H1 (cell line): Measurements from ENCODE around the gene SLC35E4. TPM values are rescaled to one million over a fixed set of nuclear protein-coding genes. Genes with fewer than 3 reads are reported as not detected.

ENCODE experiments used
- CTCF ChIA-PET: fragments of 300-600 bp; sonication (Branson Sonifier 250); formaldehyde crosslinking; loops from one replicate; lab custom pipeline; 2021; ENCODE audit not compliant: partially characterized antibody; lab: Charles Lee
- POLR2A ChIA-PET: fragments of 300-600 bp; sonication (Branson Sonifier 250); formaldehyde crosslinking; loops from one replicate; lab custom pipeline; 2021; ENCODE audit warnings: inconsistent platforms; ENCODE audit not compliant: partially characterized antibody; lab: Charles Lee
- DNase-seq, 2 experiments: peaks; one replicate each; pipeline versions ENCODE4 v3.0.0 to v3.0.0-alpha.2; 2010 to 2022; ENCODE audit warnings: low spot score in 2 of 2, low read depth in 1 of 2, mixed read lengths in 1 of 2
- FAIRE-seq: peaks from 2 replicates; lab custom pipeline; 2011; peaks lifted over from hg19 to GRCh38; lab: Jason Lieb, UNC
- H2AFZ ChIP-seq: 2 replicates; pipeline ENCODE4 v1.8.1; 2012; ENCODE audit warnings: low read length, inconsistent platforms
- H2AK5ac ChIP-seq: 2 replicates; pipeline ENCODE4 v1.6.1; 2013; ENCODE audit warnings: low read depth, low read length
- H2BK120ac ChIP-seq: replicated peaks from 2 replicates; pipeline ENCODE3; 2013; ENCODE audit warnings: low read depth, low read length, inconsistent platforms
- H2BK12ac ChIP-seq: 2 replicates; pipeline ENCODE4 v1.6.1; 2013; ENCODE audit warnings: low read depth, low read length
- H2BK15ac ChIP-seq: 2 replicates; pipeline ENCODE4 v1.6.1; 2013; ENCODE audit warnings: low read length
- H2BK20ac ChIP-seq: 2 replicates; pipeline ENCODE4 v1.6.1; 2013; ENCODE audit warnings: low read length
- H2BK5ac ChIP-seq: 2 replicates; pipeline ENCODE4 v1.6.1; 2013; ENCODE audit warnings: low read depth, low read length
- H3K14ac ChIP-seq: 2 replicates; pipeline ENCODE4 v1.6.1; 2013; ENCODE audit warnings: inconsistent platforms; ENCODE audit not compliant: insufficient read length
- H3K18ac ChIP-seq: 2 replicates; pipeline ENCODE4 v1.6.1; 2013; ENCODE audit warnings: low read length; ENCODE audit errors: extremely low read depth
- H3K23ac ChIP-seq: 2 replicates; pipeline ENCODE4 v1.6.1; 2013; ENCODE audit warnings: inconsistent platforms; ENCODE audit not compliant: insufficient read length
- H3K23me2 ChIP-seq: 2 replicates; pipeline ENCODE4 v1.6.1; 2013; ENCODE audit warnings: low read depth, low read length
- H3K27ac ChIP-seq: 2 replicates; pipeline ENCODE4 v1.6.1; 2011; ENCODE audit warnings: low read depth, low read length, inconsistent platforms
- H3K27me3 ChIP-seq, 4 experiments: replicated peaks in 1 of 4; 1 replicate in 1 of 4; 2 replicates in 3 of 4; pipeline versions ENCODE4 v1.6.1 to v1.8.1; 2011 to 2013; ENCODE audit warnings: low read length in 3 of 4, mild to moderate bottlenecking in 3 of 4, inconsistent platforms in 2 of 4, mixed read lengths in 2 of 4, moderate library complexity in 1 of 4; ENCODE audit not compliant: control insufficient read depth in 3 of 4, insufficient read depth in 3 of 4; ENCODE audit errors: extremely low read depth in 1 of 4
- H3K36me3 ChIP-seq, 4 experiments: 2 replicates each; pipeline versions ENCODE4 v1.6.1 to v1.8.1; 2011 to 2013; ENCODE audit warnings: mild to moderate bottlenecking in 4 of 4, low read length in 3 of 4, moderate library complexity in 2 of 4, control low read depth in 1 of 4, inconsistent platforms in 1 of 4; ENCODE audit not compliant: insufficient read depth in 4 of 4, control insufficient read depth in 2 of 4
- H3K4ac ChIP-seq: replicated peaks from 2 replicates; pipeline ENCODE3; 2013; ENCODE audit warnings: low read length, low read depth, mixed read lengths, inconsistent platforms; ENCODE audit not compliant: insufficient read length
- H3K4me1 ChIP-seq, 4 experiments: replicated peaks in 1 of 4; 1 replicate in 1 of 4; 2 replicates in 3 of 4; pipeline versions ENCODE4 v1.6.1 to v1.8.1; 2011 to 2013; ENCODE audit warnings: low read length in 3 of 4, inconsistent platforms in 2 of 4, mixed read lengths in 1 of 4; ENCODE audit not compliant: insufficient read depth in 4 of 4, control insufficient read depth in 3 of 4
- H3K4me2 ChIP-seq, 2 experiments: 2 replicates each; pipeline versions ENCODE4 v1.6.1 to v1.8.1; 2011 to 2013; ENCODE audit warnings: low read depth in 2 of 2, low read length in 2 of 2, control low read depth in 1 of 2, inconsistent platforms in 1 of 2, mild to moderate bottlenecking in 1 of 2; ENCODE audit not compliant: insufficient read depth in 1 of 2
- H3K4me3 ChIP-seq, 4 experiments: fragments of 200-600, 300-600 bp in 1 of 4; sonication (generic), shearing (Covaris generic), sonication (Bioruptor Twin) in 1 of 4; 2 replicates each; pipeline versions ENCODE4 v1.5.1 to v1.8.1; 2011 to 2016; ENCODE audit warnings: low read length in 4 of 4, low read depth in 3 of 4, control low read depth in 2 of 4, inconsistent platforms in 2 of 4, mild to moderate bottlenecking in 2 of 4, mixed read lengths in 1 of 4, moderate library complexity in 1 of 4; ENCODE audit not compliant: insufficient read depth in 2 of 4; ENCODE audit errors: extremely low read depth in 1 of 4
- H3K56ac ChIP-seq: replicated peaks from 2 replicates; pipeline ENCODE3; 2013; ENCODE audit warnings: low read depth, mild to moderate bottlenecking, mixed read lengths, low read length, inconsistent platforms; ENCODE audit not compliant: insufficient read length
- H3K79me1 ChIP-seq: 2 replicates; pipeline ENCODE4 v1.6.1; 2013; ENCODE audit warnings: low read depth, low read length, control low read depth
- H3K79me2 ChIP-seq, 2 experiments: 2 replicates each; pipeline versions ENCODE4 v1.6.1 to v1.8.1; 2012 to 2013; ENCODE audit warnings: low read length in 2 of 2, mild to moderate bottlenecking in 2 of 2, inconsistent platforms in 1 of 2; ENCODE audit not compliant: insufficient read depth in 2 of 2, control insufficient read depth in 1 of 2
- H3K9ac ChIP-seq, 4 experiments: replicated peaks in 1 of 4; 1 replicate in 1 of 4; 2 replicates in 3 of 4; pipeline versions ENCODE4 v1.6.1 to v1.8.1; 2011 to 2013; ENCODE audit warnings: low read depth in 3 of 4, low read length in 3 of 4, control low read depth in 2 of 4, mild to moderate bottlenecking in 2 of 4, moderate library complexity in 2 of 4, inconsistent platforms in 1 of 4; ENCODE audit errors: extremely low read depth in 1 of 4
- H3K9me3 ChIP-seq, 2 experiments: 2 replicates each; pipeline versions ENCODE4 v1.6.1 to v1.8.1; 2012 to 2013; ENCODE audit warnings: mild to moderate bottlenecking in 2 of 2, moderate library complexity in 2 of 2, control low read depth in 1 of 2, inconsistent platforms in 1 of 2, low read depth in 1 of 2, low read length in 1 of 2, mixed read lengths in 1 of 2; ENCODE audit not compliant: insufficient read depth in 2 of 2
- H4K20me1 ChIP-seq, 2 experiments: replicated peaks in 1 of 2; 2 replicates each; pipeline versions ENCODE3 to v1.8.1; 2011 to 2013; ENCODE audit warnings: inconsistent platforms in 2 of 2, low read length in 2 of 2, mild to moderate bottlenecking in 1 of 2; ENCODE audit not compliant: insufficient read depth in 2 of 2, control insufficient read depth in 1 of 2
- H4K5ac ChIP-seq: 2 replicates; pipeline ENCODE4 v1.6.1; 2013; ENCODE audit warnings: low read length, low read depth, mixed read lengths, inconsistent platforms; ENCODE audit not compliant: insufficient read length
- H4K8ac ChIP-seq: 2 replicates; pipeline ENCODE4 v1.8.0; 2013; ENCODE audit warnings: mild to moderate bottlenecking, moderate library complexity, low read length, inconsistent platforms; ENCODE audit not compliant: insufficient read depth; ENCODE audit errors: extremely low read depth
- H4K91ac ChIP-seq: replicated peaks from 2 replicates; pipeline ENCODE3; 2013; ENCODE audit warnings: low read length, mixed read lengths, inconsistent platforms; ENCODE audit not compliant: insufficient read length
- BCL11A ChIP-seq, 2 experiments: IDR thresholded peaks; one replicate each; pipeline ENCODE4 v1.6.1; 2011; ENCODE audit warnings: low read depth in 2 of 2, low read length in 2 of 2, mild to moderate bottlenecking in 2 of 2
- CBX5 ChIP-seq: fragments of 300-800, 300-1000 bp; sonication (generic); IDR thresholded peaks from 2 replicates; pipeline ENCODE4 v1.7.1; 2016; ENCODE audit warnings: antibody characterized with exemption, low read length, low read depth
- EP300 ChIP-seq, 2 experiments: IDR thresholded peaks; 1 replicate in 1 of 2; 2 replicates in 1 of 2; pipeline ENCODE4 v1.6.1; 2011 to 2012; ENCODE audit warnings: low read depth in 2 of 2, low read length in 2 of 2, mild to moderate bottlenecking in 2 of 2, borderline replicate concordance in 1 of 2, inconsistent platforms in 1 of 2, moderate library complexity in 1 of 2
- FOSL1 ChIP-seq: IDR thresholded peaks from 2 replicates; pipeline ENCODE4 v1.6.1; 2011; ENCODE audit warnings: mild to moderate bottlenecking, low read depth, low read length, moderate library complexity; ENCODE audit not compliant: insufficient read depth
- GABPA ChIP-seq: IDR thresholded peaks from 2 replicates; pipeline ENCODE4 v1.6.1; 2011; ENCODE audit warnings: mild to moderate bottlenecking, low read length, moderate library complexity, borderline replicate concordance; ENCODE audit not compliant: insufficient read depth
- GTF2F1 ChIP-seq: IDR thresholded peaks from 2 replicates; pipeline ENCODE4 v1.6.1; 2012; ENCODE audit warnings: low read depth, low read length, improper control_type of control experiment, borderline replicate concordance
- JUN ChIP-seq: IDR thresholded peaks from 2 replicates; pipeline ENCODE4 v1.6.1; 2011; ENCODE audit warnings: low read depth, mild to moderate bottlenecking, improper control_type of control experiment, low read length
- NRF1 ChIP-seq: IDR thresholded peaks from 2 replicates; pipeline ENCODE4 v1.6.1; 2011; ENCODE audit warnings: mild to moderate bottlenecking, low read depth, low read length, improper control_type of control experiment
- RXRA ChIP-seq: IDR thresholded peaks from 2 replicates; pipeline ENCODE4 v1.6.1; 2011; ENCODE audit warnings: low read depth, mild to moderate bottlenecking, low read length, moderate library complexity; ENCODE audit not compliant: insufficient read depth
- SAP30 ChIP-seq: fragments of 300-600 bp; sonication (generic); IDR thresholded peaks from 2 replicates; pipeline ENCODE4 v1.7.1; 2012; ENCODE audit warnings: low read length, moderate library complexity, mild to moderate bottlenecking, inconsistent platforms; ENCODE audit not compliant: insufficient read depth, insufficient replicate concordance
- SIX5 ChIP-seq: IDR thresholded peaks from 2 replicates; pipeline ENCODE4 v1.6.1; 2011; ENCODE audit warnings: mild to moderate bottlenecking, low read depth, low read length
- SP2 ChIP-seq: IDR thresholded peaks from 2 replicates; pipeline ENCODE4 v1.6.1; 2012; ENCODE audit warnings: mild to moderate bottlenecking, low read length, inconsistent platforms
- SP4 ChIP-seq: IDR thresholded peaks from 2 replicates; pipeline ENCODE4 v1.6.1; 2012; ENCODE audit warnings: low read length, inconsistent platforms
- SUZ12 ChIP-seq: fragments of 200-600 bp; sonication (generic); IDR thresholded peaks from 2 replicates; pipeline ENCODE4 v1.6.1; 2012; ENCODE audit warnings: mild to moderate bottlenecking, inconsistent platforms, low read length, moderate library complexity, mixed read lengths
- TBP ChIP-seq: IDR thresholded peaks from 2 replicates; pipeline ENCODE4 v1.6.1; 2011; ENCODE audit warnings: low read depth, low read length, improper control_type of control experiment
- WGBS, 2 experiments: shearing (Covaris generic) in 1 of 2; methylation state at CpG; one replicate each; pipeline versions ENCODE4 v1.1.6 to v1.1.7; 2013 to 2015; ENCODE audit warnings: low lambda C conversion rate in 2 of 2, mixed read lengths in 2 of 2, inconsistent platforms in 1 of 2, low coverage in 1 of 2, missing lambda C conversion rate in 1 of 2; ENCODE audit not compliant: insufficient replicate concordance in 2 of 2, insufficient coverage in 1 of 2, insufficient read length in 1 of 2; ENCODE audit errors: extremely low coverage in 1 of 2, missing lambda C conversion rate in 1 of 2; 5-methylcytosine and 5-hydroxymethylcytosine counted together
- polyA plus RNA-seq, 7 experiments: library from polyadenylated mRNA; depleted of rRNA in 3 of 7; stranded (reverse) in 5 of 7; unstranded in 2 of 7; fragments of >200 nt in 5 of 7; fragments of 200-250 nt in 2 of 7; gene quantifications; 1 replicate in 5 of 7; 2 replicates in 1 of 7; 4 replicates in 1 of 7; pipeline versions ENCODE4 v1.2.1 to v1.2.3, GENCODE V29; 2011 to 2013; ENCODE audit warnings: missing spikeins in 2 of 7, mixed read lengths in 2 of 7
- total RNA-seq: library from RNA; stranded (reverse); fragmentation: NEBNext Ultra II Directional; extraction: Animal tissue kit (Norgen Biotek cat#: 25700); gene quantifications from 2 replicates; pipeline ENCODE4 v1.2.1, GENCODE V29; 2021

The SLC35E4 gene
- total and polyA plus RNA-seq, 2 of the 8 experiments (the other 6 are each of a cell fraction or from before 2014, with no cell fraction given) = 5.1 to 5.6 TPM

DNA sequence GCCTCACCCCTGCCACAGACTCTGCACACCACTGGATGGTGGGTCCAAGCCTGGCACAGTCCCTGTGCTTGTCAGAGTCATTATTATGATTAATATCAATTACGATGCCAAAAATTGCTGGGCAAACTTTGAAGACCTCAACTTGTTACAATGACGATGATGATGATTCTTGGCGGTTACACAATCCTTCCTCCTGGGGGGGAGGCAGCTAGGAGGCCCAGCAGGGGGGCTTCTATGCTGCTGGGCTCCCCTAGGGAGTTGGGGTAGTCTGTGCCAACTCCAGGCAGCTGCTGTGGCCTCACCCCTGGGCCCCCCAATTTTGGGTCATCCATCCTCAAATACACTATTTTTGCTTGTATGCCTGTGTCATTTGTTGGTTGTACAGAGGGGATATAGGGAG, 12.0 kb downstream of the SLC35E4 start:
- Histone ChIP-seq H3K9ac (no peak overlapping the region), H3K14ac (no peak overlapping the region), H3K18ac (no peak overlapping the region), H4K20me1 (peaks cover 0 to 2% of the 10 kb centered on the region in 2 experiments), H2BK120ac (no peak overlapping the region), H3K4me3 (no peak overlapping the region), H3K36me3 (no peaks in the 10 kb centered on the region), H3K79me1 (no peaks in the 10 kb centered on the region), H3K9me3 (no peaks in the 10 kb centered on the region), H3K4ac (no peak overlapping the region), H2AK5ac (no peak overlapping the region), H3K4me1 (peaks cover 0 to 4% (median 0%) of the 10 kb centered on the region in 4 experiments; a peak in 2 of 7 replicates), H3K79me2 (no peaks in the 10 kb centered on the region), H3K4me2 (no peak overlapping the region), H2BK5ac (no peak overlapping the region), H4K91ac (no peak overlapping the region), H3K27ac (no peak overlapping the region), H2BK12ac (no peak overlapping the region), H3K56ac (no peak overlapping the region), H2AFZ (no peak overlapping the region), H2BK15ac (peak overlapping the region; percentile 46; the same call in 1 of the 2 replicates), H4K8ac (no peak overlapping the region), H2BK20ac (no peak overlapping the region), H4K5ac (no peak overlapping the region), H3K23ac (no peak overlapping the region), H3K27me3 (no peaks in the 10 kb centered on the region), H3K23me2 (no peaks in the 10 kb centered on the region)
- DNase-seq (no peak), FAIRE-seq (no peak)
- ChIA-PET CTCF (interaction anchor here (0.6 to 10.5 kb wide), 3 partner anchors 13 to 159 kb away, joined by 3 to 74 read pairs (median 4); partner anchors contain the start of gene SLC35E4), POLR2A (no interaction called here)
- 79% methylated on average over 2 of the region's 3 CpGs; no CpG with 5 or more reads in 1 of the 2 experiments for WGBS, 2 experiments
- TF ChIP-seq RXRA (no peak), GTF2F1 (no peak), SP2 (no peak), SP4 (no peak), SUZ12 (no peak), SIX5 (no peak), GABPA (no peak), CBX5 (no peak), TBP (no peak), EP300 (IDR thresholded peaks at IDR 0.05; ENCODE audit: borderline replicate concordance in 1 of 2, low read depth in 2 of 2, low read length in 2 of 2) (no peak), SAP30 (no peak), FOSL1 (no peak), JUN (no peak), NRF1 (no peak), BCL11A (IDR thresholded peaks at IDR 0.05; ENCODE audit: low read depth in 2 of 2, low read length in 2 of 2) (no peak)
